ENCODE results near the gene PDGFA. TPM values are rescaled to one million over a fixed set of nuclear protein-coding genes. Genes with fewer than 3 reads are reported as not detected.

The PDGFA gene
- total and polyA plus RNA-seq, 5 donors from 2014 or later = 2.9 TPM; not detected in 4

GRCh38 chr7:458511-459245 lies 61.0 kb downstream of the PDGFA start:
- no peaks in the 10 kb centered on the region for H3K4me1 Mint-ChIP-seq
- H3K27me3 ChIP-seq (ENCODE audit: control insufficient read depth, insufficient read depth, low read length) = no peaks in the 10 kb centered on the region
- H3K4me1 ChIP-seq (ENCODE audit: control insufficient read depth, insufficient read depth, low read length, poor library complexity, severe bottlenecking) = no peaks in the 10 kb centered on the region
- H3K27me3 Mint-ChIP-seq = peaks cover 3% of the 10 kb centered on the region
- H3K36me3 Mint-ChIP-seq = no peaks in the 10 kb centered on the region
- no peak overlapping the region for H3K27ac Mint-ChIP-seq
- H3K4me3 Mint-ChIP-seq = no peak overlapping the region
- no peaks in the 10 kb centered on the region for H3K36me3 ChIP-seq (ENCODE audit: control insufficient read depth, insufficient read depth, low read length)
- H3K9me3 ChIP-seq (ENCODE audit: control insufficient read depth in 2 of 2, low read length in 2 of 2) = no peaks in the 10 kb centered on the region
- DNase-seq (no peak), ATAC-seq (ENCODE audit: low read depth in 2 of 2) (no peak)
- no peak overlapping the region for H3K27ac ChIP-seq (ENCODE audit: insufficient read depth, low read length, poor library complexity, severe bottlenecking)
- H3K4me3 ChIP-seq (ENCODE audit: low read depth, low read length) = no peak overlapping the region
- no peaks in the 10 kb centered on the region for H3K9me3 Mint-ChIP-seq

DNA sequence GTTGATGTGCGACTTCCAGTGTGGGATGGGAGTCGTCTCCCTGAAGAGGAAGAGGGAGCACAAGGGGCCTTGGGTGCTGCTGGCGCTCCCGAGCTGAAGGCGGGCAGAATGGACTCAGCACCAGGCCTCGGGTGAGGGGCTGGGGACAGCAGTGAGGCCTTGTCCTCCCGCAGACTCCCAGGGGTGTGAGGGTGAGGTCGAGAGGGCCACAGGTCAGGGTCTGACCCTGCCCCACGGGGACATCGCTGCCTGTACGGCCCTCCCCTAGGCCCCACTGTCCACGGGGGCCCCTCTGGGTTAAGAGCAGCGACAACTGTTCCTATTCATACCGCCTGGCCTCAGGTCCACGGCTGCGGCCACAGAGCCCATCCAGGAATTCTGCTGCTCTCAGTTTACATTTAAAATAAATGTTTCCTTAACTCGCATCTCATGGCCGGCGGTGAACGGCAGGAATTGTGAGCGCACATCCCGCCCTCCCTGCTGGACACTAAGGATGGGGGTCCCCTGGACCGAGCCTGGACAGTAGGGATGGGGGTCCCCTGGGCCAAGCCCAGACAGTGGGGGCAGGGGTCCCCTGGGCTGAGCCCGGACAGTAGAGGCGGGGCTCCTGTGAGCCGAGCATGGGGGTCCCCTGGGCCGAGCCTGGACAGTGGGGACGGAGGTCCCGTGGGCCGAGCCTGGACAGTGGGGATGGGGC lies 61.7 kb downstream of the PDGFA start:
- Mint-ChIP-seq H3K36me3 (no peaks in the 10 kb centered on the region), H3K4me1 (no peaks in the 10 kb centered on the region), H3K27ac (no peak overlapping the region), H3K4me3 (no peak overlapping the region), H3K27me3 (peaks cover 7% of the 10 kb centered on the region), H3K9me3 (no peaks in the 10 kb centered on the region)
- H3K27ac ChIP-seq (ENCODE audit: insufficient read depth, low read length, poor library complexity, severe bottlenecking) = no peak overlapping the region
- no peak overlapping the region for H3K4me3 ChIP-seq (ENCODE audit: low read depth, low read length)
- DNase-seq = no peak
- H3K9me3 ChIP-seq (ENCODE audit: control insufficient read depth in 2 of 2, low read length in 2 of 2) = no peaks in the 10 kb centered on the region
- no peaks in the 10 kb centered on the region for H3K27me3 ChIP-seq (ENCODE audit: control insufficient read depth, insufficient read depth, low read length)
- no peaks in the 10 kb centered on the region for H3K36me3 ChIP-seq (ENCODE audit: control insufficient read depth, insufficient read depth, low read length)
- no peak for ATAC-seq (ENCODE audit: low read depth in 2 of 2)
- H3K4me1 ChIP-seq (ENCODE audit: control insufficient read depth, insufficient read depth, low read length, poor library complexity, severe bottlenecking) = no peaks in the 10 kb centered on the region

- H3K9me3 Mint-ChIP-seq = peaks cover 0 to 2% (median 0%) of the 10 kb centered on the region in 7 donors
- H3K9me3 ChIP-seq (ENCODE audit: control insufficient read depth in 2 of 2, low read length in 2 of 2) = no peaks in the 10 kb centered on the region
- H3K27ac ChIP-seq (ENCODE audit: insufficient read depth, low read length, poor library complexity, severe bottlenecking) = no peak overlapping the region
- H3K27ac Mint-ChIP-seq = no peak overlapping the region
- H3K27me3 ChIP-seq (ENCODE audit: control insufficient read depth, insufficient read depth, low read length) = no peaks in the 10 kb centered on the region
- ATAC-seq (ENCODE audit: low read depth in 2 of 2) = no peak
- peaks cover 0 to 11% (median 2%) of the 10 kb centered on the region in 4 donors for H3K4me1 Mint-ChIP-seq
- H3K4me3 Mint-ChIP-seq = no peak overlapping the region
- no peaks in the 10 kb centered on the region for H3K36me3 ChIP-seq (ENCODE audit: control insufficient read depth, insufficient read depth, low read length)
- peaks cover 15% of the 10 kb centered on the region for H3K27me3 Mint-ChIP-seq
- no peaks in the 10 kb centered on the region for H3K4me1 ChIP-seq (ENCODE audit: control insufficient read depth, insufficient read depth, low read length, poor library complexity, severe bottlenecking)
- no peaks in the 10 kb centered on the region for H3K36me3 Mint-ChIP-seq
- no peak overlapping the region for H3K4me3 ChIP-seq (ENCODE audit: low read depth, low read length)
- DNase-seq = no peak
Observed at GRCh38 chr7:455110-455928, 64.3 kb downstream of the PDGFA start.

DNA sequence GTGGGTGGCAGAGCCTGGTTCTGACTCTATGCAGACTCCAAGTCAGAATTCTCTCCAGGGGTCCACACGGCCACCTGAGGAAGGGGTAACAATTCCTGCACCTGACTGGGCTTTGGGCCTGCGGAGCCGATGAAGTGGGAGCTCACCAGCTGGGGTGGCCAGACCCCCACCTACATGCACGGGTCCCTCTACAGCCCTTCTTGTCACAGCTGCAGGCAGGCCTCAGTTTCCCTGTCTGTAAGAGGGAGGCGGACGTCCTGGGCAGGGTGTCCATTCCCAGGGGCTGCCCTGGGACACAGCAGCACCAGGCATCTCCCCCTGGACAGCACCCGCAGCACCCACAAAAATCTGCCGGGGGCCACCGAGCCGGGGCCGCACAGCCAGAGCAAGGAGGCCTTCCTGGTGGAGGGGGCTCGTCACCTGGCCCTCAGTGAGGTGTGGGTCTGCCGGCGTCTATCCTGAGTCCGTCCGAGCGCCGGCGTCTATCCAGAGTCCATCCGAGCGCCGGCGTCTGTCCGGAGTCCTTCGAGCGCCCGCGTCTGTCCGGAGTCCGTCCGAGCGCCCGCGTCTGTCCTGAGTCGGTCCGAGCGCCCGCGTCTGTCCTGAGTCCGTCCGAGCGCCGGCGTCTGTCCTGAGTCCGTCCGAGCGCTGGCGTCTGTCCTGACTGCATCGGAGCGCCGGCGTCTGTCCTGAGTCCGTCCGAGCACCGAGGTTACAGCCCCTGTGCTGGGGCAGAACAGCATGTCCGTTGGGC lies 65.1 kb downstream of the PDGFA start:
- Mint-ChIP-seq H3K4me3 (no peak overlapping the region), H3K9me3 (peaks cover 0 to 2% (median 0%) of the 10 kb centered on the region in 7 donors), H3K36me3 (no peaks in the 10 kb centered on the region), H3K27me3 (peaks cover 15% of the 10 kb centered on the region), H3K4me1 (peaks cover 0 to 12% (median 2%) of the 10 kb centered on the region in 4 donors), H3K27ac (no peak overlapping the region)
- no peak for DNase-seq
- Histone ChIP-seq H3K4me3 (ENCODE audit: low read depth, low read length) (no peak overlapping the region), H3K27me3 (ENCODE audit: control insufficient read depth, insufficient read depth, low read length) (no peaks in the 10 kb centered on the region), H3K27ac (ENCODE audit: insufficient read depth, low read length, poor library complexity, severe bottlenecking) (no peak overlapping the region), H3K4me1 (ENCODE audit: control insufficient read depth, insufficient read depth, low read length, poor library complexity, severe bottlenecking) (no peaks in the 10 kb centered on the region), H3K36me3 (ENCODE audit: control insufficient read depth, insufficient read depth, low read length) (no peaks in the 10 kb centered on the region), H3K9me3 (ENCODE audit: control insufficient read depth in 2 of 2, low read length in 2 of 2) (no peaks in the 10 kb centered on the region)
- no peak for ATAC-seq (ENCODE audit: low read depth in 2 of 2)

DNA sequence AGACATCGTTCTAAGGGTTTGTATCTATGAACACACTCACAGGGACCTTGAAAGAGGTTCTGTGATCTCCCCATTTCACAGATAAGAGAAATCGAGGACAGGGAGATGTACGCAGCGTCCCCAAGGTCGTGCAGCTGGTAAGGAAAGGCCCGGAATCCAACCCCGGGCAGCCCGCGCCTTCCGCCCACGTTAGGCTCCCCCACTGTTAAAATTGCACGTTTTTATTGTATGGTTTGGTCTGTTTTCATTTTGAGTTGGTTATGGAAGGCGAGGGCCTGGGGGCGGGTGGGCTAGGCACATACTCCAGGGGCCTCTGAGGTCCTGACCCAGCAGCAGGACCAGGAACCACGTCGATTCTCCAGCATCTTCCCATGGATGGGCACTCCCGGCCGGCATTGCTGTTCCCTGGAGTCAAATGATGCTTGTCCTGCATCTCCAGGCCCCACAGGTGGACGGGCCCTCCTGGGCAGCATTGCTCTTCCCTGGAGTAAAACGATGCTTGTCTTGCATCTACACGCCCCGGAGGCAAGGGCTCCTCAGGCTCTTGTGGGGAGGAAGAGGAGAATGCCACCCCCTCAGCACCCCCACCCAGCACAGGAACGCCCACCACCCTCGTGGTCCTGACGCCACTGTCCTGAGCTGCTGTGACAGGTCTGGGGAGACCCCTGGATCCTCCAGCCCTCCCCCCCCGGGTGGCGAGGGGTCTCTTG lies 65.9 kb downstream of the PDGFA start:
- H3K36me3 ChIP-seq (ENCODE audit: control insufficient read depth, insufficient read depth, low read length) = no peaks in the 10 kb centered on the region
- no peaks in the 10 kb centered on the region for H3K27me3 ChIP-seq (ENCODE audit: control insufficient read depth, insufficient read depth, low read length)
- H3K9me3 ChIP-seq (ENCODE audit: control insufficient read depth in 2 of 2, low read length in 2 of 2) = no peaks in the 10 kb centered on the region
- no peak overlapping the region for H3K27ac ChIP-seq (ENCODE audit: insufficient read depth, low read length, poor library complexity, severe bottlenecking)
- Mint-ChIP-seq H3K4me3 (no peak overlapping the region), H3K27ac (no peak overlapping the region), H3K9me3 (peaks cover 0 to 2% (median 0%) of the 10 kb centered on the region in 7 donors), H3K4me1 (peaks cover 0 to 17% (median 2%) of the 10 kb centered on the region in 4 donors), H3K27me3 (peaks cover 15% of the 10 kb centered on the region), H3K36me3 (no peaks in the 10 kb centered on the region)
- no peak for ATAC-seq (ENCODE audit: low read depth in 2 of 2)
- DNase-seq = no peak
- H3K4me1 ChIP-seq (ENCODE audit: control insufficient read depth, insufficient read depth, low read length, poor library complexity, severe bottlenecking) = no peaks in the 10 kb centered on the region
- H3K4me3 ChIP-seq (ENCODE audit: low read depth, low read length) = no peak overlapping the region

GRCh38 chr7:452791-453455 lies 66.7 kb downstream of the PDGFA start:
- Histone ChIP-seq H3K9me3 (ENCODE audit: control insufficient read depth in 2 of 2, low read length in 2 of 2) (no peaks in the 10 kb centered on the region), H3K36me3 (ENCODE audit: control insufficient read depth, insufficient read depth, low read length) (no peaks in the 10 kb centered on the region), H3K27ac (ENCODE audit: insufficient read depth, low read length, poor library complexity, severe bottlenecking) (no peak overlapping the region), H3K4me3 (ENCODE audit: low read depth, low read length) (no peak overlapping the region), H3K27me3 (ENCODE audit: control insufficient read depth, insufficient read depth, low read length) (no peaks in the 10 kb centered on the region), H3K4me1 (ENCODE audit: control insufficient read depth, insufficient read depth, low read length, poor library complexity, severe bottlenecking) (no peaks in the 10 kb centered on the region)
- Mint-ChIP-seq H3K9me3 (peaks cover 0 to 2% (median 0%) of the 10 kb centered on the region in 7 donors), H3K27me3 (peaks cover 15% of the 10 kb centered on the region), H3K4me1 (peaks cover 0 to 17% (median 2%) of the 10 kb centered on the region in 4 donors), H3K36me3 (no peaks in the 10 kb centered on the region), H3K27ac (peak overlapping the region in 1 of 3 donors; percentile 63), H3K4me3 (no peak overlapping the region)
- DNase-seq = no peak
- ATAC-seq (ENCODE audit: low read depth in 2 of 2) = no peak

Data from CD4-positive, CD25-positive, alpha-beta regulatory T cell (primary cell).